GM18519 (cell line): ENCODE results near the gene RGS7.
"Not testable (repeated sequence)": the region's sequence is repeated elsewhere in the genome, so short reads cannot be mapped to it uniquely, and the experiment has no call there.

ENCODE experiments used
- ATAC-seq: cut with Tn5 transposase; IDR thresholded peaks from one replicate; pipeline ENCODE4 v1.9.1; 2021; ENCODE audit warnings: mild to moderate bottlenecking, moderate library complexity; ENCODE audit not compliant: unreplicated experiment, low FRiP score

Gene RGS7

GRCh38 chr1:241145881-241146280 is 211.1 kb downstream of the RGS7 start:
- ATAC-seq: no peak

DNA sequence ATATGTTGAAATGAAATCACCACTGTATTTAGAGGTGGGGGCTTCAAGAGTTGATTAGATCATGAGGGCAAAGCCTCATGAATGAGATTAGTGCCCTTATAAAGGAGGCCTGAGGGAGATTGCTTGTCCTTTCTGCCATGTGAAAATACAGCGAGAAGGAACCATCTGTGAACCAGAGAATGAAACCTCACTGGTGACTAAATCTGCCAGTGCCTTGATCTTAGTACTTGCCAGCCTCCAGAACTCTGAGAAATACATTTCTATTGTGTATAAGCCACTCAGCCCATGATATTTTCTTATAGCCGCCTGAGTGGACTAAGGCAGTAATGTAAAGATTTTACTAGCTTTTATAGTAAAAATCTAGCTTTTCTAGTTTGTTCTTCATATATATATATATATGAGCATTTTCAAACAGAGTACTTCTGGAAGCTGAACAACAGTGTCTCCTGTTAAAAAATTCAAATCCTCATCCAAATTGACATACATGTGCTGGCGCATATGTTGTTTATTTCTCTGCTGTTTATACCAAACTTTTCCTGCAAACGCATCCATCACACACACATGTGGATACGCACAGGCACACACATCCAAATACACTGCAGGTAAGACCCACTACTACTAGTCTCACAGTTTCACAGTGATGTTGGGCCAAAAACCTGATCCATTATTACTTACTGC is 213.1 kb downstream of the RGS7 start:
- no peak for ATAC-seq

DNA sequence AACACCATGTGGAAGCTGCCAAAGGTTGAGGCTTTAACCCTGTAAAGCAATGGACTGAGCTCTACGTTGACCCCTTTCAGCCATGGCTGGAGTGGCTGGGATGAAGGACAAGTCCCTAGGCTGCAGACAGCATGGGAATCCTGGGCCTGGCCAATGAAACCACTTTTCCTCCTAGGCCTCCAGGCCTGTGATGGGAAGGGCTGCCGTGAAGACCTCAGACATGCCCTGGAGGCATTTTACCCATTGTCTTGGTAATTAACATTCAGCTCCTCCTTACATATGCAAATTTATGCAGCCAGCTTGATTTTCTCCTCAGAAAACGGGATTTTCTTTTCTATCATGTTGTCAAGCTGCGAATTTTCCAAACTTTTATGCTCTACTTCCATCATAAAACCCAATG is 214.5 kb downstream of the RGS7 start:
- ATAC-seq: no peak

GRCh38 chr1:241141646-241142045 is 215.4 kb downstream of the RGS7 start:
- ATAC-seq: not testable (repeated sequence)

- ATAC-seq: no peak
These were observed 216.3 kb downstream of the RGS7 start for GRCh38 chr1:241140670-241141069.

GRCh38 chr1:241139047-241139446 is 218.0 kb downstream of the RGS7 start:
- no peak for ATAC-seq

DNA sequence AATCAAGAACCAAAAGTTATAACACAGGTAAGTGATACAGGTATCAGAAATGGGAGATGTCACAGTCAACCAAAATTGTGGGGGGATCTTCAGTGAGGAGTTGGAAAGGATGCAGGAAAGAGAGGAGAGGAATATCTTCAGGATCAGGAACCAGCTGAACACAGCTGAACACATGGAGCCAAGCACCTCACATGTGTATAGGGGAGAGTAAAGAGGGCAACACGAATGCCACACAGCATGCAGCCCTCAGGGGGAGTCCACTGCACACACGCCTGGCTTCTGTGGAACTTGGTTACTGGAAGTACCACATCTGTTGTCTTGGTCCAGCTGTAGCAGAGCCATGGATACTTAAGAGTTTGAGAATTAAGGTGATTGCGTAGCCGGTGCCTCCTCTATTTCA is 218.8 kb downstream of the RGS7 start:
- no peak for ATAC-seq

DNA sequence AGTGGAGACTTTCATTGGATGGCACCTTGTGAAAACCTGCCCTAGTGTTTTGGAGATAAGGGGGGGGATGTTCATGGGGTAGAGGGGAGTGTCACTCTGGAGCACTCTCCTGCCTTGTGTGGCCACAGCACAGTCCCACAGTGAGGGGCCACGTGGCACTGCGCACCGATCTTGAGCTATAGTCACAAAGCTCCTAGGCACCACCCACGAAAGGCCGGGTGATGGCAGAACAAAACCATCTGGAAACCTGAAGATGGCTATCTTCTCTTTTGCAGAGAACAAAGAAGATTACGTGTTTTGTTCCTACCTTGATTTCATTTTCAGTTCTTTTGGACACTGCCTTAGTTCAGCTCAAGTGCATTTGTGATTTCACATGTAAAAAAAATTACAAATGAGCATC is 220.6 kb downstream of the RGS7 start:
- ATAC-seq: no peak

GRCh38 chr1:241131636-241132194 is 225.3 kb downstream of the RGS7 start:
- no peak for ATAC-seq

DNA sequence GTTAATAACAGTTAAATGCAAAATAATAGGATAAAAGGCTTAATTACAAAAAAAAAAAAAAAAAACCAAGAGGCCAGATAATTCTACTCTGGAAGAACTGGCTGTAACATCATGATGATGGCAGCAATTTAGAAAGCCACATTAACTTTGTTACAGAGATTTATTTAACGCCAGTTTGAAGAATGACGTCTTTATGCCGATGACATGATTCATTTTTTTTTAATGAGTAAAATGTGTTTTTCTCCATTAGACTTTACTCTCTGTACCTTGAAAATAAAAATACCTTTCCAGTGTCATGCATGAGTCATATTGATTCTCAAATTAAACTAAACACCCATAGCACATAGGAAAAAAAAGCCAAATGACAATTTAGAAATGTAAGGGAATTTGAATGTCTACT is 226.1 kb downstream of the RGS7 start:
- ATAC-seq: no peak

DNA sequence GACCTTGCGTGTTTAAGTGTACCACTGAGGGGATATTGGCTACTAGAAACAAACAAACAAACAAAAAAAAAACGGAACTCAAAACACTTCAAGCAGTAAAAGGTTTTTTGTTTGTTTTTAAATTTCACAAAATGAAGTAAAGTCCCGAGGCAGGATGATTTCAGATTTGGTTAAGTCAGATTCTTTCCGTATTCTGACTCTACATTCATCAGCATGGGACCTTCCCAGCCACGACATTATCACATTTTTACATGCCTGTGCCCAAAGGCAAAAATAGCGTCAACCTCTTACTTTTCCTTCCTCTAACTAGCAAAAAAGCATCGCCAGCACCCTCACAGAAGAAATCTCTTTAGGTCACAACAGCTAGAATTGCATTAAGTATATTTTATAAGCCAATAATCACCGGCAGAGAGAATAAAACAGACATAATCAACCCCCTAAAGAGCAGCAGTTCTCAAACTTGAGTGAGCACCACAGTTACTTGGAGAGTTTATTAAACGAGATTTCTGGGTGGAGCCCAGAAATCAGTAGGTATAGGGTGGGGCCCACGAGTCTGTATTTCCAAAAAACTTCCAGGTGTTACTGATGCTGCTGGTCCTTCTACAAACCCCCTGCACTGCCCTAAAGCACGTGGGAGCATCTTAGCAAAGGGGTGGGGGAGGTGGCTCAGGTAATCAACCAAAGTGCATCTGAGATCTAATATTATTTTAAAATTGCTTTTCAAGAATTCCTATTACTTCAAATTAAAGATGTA is 227.6 kb downstream of the RGS7 start:
- ATAC-seq: no peak

DNA sequence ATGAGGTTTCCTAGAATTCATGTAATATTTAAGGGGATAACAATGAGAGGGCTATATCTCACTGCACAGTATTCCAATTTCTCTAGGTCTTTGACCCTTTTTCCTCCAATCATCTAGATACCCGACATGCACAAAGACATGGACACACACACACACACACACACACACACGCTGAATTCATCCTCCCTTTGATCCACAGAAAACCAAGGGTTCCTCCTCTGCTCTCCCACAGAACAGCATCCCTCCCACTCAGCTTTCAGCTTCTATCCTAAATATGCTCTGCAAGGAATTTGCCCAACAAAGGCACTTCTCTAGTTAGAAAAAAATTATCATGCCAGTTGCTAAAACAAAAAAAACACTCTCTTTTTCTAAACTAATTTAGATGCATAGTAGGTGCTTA is 231.7 kb downstream of the RGS7 start:
- no peak for ATAC-seq

- ATAC-seq: no peak
These were observed 239.0 kb downstream of the RGS7 start for GRCh38 chr1:241118049-241118448.

DNA sequence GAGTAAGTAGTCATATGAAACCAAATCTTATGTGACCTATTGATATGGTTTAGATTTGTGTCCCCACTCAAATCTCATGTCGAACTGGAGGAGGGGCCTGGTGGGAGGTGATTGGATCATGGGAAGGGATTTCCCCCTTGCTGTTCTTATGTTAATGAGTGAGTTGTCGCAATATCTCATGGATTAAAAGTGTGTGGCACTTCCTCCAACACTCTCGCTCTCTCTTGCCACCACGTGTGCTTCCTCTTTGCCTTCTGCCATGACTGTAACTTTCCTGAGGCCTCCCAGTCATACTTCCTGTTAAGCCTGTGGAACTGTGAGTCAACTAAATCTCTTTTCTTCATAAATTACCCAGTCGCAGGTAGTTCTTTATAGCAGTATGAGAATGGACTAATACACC is 241.2 kb downstream of the RGS7 start:
- ATAC-seq: no peak

GRCh38 chr1:241114699-241115233 is 242.2 kb downstream of the RGS7 start:
- ATAC-seq: no peak

DNA sequence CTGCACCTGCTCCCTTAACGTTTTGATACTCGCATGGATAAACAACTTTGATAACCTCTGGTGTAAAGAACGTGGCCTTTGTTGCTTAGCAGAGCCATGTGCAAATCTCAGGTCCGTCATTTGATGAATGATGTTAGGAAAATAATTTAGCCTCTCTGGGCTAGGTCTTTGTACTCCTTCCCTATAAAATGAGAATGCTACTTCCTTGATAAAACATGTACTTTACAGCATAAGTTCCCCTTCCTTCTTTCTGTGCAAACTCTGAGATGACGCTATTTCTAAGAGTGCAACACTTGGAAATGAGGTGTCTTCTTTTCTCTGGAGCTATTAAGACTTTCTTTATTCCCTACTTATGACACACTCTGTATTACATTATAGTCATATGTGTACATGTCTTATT is 243.4 kb downstream of the RGS7 start:
- no peak for ATAC-seq

- no peak for ATAC-seq
These were observed 248.0 kb downstream of the RGS7 start for GRCh38 chr1:241109039-241109438.

DNA sequence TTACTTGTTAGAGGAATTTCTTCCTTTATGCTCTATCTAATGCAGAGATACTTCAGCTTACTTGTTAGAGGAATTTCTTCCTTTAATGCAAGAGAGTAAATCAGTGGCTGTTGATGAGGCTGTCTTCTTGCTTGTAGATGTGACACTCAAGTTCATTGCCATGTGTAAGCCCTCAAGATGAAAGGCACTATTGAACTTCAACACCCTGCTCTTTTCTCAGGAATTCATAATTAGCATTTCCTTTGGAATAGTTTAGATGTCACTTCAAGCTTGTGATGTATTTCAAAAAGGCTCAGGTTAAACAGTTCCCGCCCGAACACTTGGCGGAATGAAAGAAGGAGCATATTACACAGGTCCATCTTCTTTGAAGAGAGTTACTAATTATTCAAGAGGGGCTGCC is 251.9 kb downstream of the RGS7 start:
- ATAC-seq: no peak

DNA sequence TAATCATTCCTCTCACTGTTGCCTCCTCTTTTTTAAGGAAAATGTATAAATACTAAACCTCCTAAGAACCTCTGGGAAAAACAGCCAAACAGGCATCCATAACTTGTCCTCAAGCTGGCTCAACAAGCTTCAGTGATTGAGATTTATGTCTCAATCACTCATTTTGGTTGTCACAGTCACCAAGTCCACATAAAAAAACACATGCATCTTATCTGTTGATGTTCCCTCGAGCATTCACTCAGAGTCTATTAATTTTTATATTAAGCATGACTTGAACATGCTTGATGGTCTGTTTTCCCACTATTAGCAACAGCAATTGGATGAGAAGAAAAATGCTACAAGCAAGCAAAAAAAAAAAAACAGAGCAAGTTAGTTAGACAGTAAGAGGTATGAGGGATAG is 254.3 kb downstream of the RGS7 start:
- no peak for ATAC-seq

DNA sequence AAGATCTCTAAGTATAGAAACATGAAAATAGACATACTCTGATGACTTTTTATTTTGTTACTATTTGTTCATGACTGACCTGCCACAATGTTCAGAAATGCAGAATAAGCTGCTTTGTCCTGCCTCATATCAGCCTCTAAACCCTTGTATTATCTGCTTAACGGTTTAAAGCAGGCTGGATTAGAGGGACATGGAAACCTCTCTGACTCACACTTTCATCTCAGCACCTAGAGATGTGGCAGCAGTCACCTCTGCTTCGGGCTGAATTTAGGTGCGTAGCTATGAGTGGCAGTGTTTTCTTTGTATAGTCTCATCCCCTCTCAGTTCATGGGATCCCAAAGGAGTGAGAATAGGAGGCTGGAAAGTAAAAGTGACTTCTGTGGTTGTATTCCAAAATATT is 255.4 kb downstream of the RGS7 start:
- ATAC-seq: no peak

DNA sequence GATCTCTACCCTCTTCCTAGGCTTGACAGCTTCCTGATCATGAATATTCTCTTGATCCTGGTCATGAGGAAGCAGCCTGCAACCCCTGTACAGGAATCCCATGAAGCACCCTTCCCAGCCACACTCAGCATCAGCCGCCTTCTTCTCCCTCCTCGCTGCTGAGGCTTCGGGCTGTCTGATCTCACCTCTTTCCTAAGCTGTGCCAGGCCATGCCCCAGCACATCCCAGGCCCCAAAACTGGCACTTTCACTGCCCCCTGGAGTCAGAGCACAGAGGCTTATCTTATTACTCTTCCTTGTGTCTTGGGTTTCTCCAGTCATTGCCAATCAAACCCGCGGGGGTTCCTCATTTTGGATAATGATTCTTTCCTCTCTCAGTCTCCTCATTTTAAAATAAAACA is 259.5 kb downstream of the RGS7 start:
- ATAC-seq: no peak

DNA sequence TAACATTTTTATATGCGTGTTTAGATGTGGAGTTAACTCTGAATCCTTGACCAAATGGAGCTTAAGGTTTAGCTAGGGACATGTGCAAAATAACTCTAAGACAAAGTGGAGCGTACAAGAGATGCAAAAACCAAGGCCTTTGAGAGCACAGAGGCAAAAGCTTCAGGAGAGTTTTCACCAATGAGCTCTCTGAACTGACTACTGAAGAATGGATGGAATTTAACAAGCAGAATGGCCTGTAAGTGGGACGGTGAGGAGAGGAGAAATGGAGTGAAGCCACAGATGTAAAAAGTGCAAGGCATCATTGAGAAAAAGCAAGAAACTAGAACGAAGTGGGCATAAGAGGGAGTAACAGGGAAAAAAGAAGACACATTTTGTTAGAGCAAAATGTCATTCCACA is 260.0 kb downstream of the RGS7 start:
- ATAC-seq: no peak
